ENCODE data around the gene ACTMAP.

ACTMAP gene

DNA sequence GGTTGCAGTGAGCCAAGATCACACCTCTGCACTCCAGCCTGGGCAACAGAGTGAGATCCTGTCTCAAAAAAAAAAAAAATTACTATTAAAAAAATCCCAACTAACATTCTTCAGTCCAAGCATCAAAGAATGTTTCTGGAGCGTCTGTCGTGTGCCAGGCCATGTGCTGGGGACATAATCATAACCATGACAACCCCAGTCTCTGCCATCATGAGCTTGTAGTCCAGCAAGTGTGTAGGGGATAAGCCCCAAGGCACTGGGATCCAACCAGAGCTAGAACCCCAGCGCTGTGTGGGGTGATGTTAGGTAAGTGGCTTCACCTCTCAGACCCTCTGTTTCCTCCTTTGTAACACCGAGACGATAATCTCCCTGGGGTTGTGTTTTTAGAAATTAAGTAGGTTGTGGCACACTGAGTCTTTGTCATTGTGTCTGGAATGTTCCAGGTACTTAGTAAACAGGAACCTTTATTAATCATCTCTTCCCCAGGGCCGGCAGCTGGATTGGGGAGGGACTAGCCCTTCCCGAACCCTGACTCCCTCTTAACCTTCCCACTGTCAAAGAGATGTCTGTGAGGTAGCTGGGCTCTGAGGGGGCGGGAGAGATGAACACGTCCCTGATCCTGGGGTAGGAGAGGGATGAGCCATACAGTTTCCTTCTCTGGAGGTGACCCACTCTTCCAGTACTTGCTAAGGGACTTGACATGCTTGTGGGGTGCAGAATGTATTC is 28.2 kb downstream of the ACTMAP start:
- in situ Hi-C loops (cut with MboI; ENCODE audit: low sequenced_read_pairs) = no loop called here

DNA sequence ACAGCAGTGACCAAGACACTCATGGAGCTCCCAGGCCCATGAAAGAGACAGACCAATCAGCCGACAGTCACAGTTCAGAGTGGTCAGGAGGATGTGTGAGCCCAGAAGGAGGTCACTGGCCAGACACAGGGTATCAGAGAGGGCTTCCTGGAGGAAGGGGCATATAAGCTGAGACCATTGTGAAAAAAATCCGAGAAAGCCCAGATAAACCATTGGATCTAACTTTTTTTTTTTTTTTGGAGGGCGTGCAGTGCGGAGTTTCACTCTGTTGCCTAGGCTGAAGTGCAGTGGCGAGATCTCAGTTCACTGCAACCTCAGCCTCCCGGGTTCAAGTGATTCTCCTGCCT is 29.2 kb downstream of the ACTMAP start:
- in situ Hi-C loops (cut with MboI; ENCODE audit: low sequenced_read_pairs) = no loop called here

- in situ Hi-C loops (cut with MboI; ENCODE audit: low sequenced_read_pairs) = no loop called here
These were observed 30.8 kb downstream of the ACTMAP start for GRCh38 chr19:40719414-40719894.

GRCh38 chr19:40718774-40719391 is 31.4 kb downstream of the ACTMAP start:
- in situ Hi-C loops (cut with MboI; ENCODE audit: low sequenced_read_pairs) = no loop called here

DNA sequence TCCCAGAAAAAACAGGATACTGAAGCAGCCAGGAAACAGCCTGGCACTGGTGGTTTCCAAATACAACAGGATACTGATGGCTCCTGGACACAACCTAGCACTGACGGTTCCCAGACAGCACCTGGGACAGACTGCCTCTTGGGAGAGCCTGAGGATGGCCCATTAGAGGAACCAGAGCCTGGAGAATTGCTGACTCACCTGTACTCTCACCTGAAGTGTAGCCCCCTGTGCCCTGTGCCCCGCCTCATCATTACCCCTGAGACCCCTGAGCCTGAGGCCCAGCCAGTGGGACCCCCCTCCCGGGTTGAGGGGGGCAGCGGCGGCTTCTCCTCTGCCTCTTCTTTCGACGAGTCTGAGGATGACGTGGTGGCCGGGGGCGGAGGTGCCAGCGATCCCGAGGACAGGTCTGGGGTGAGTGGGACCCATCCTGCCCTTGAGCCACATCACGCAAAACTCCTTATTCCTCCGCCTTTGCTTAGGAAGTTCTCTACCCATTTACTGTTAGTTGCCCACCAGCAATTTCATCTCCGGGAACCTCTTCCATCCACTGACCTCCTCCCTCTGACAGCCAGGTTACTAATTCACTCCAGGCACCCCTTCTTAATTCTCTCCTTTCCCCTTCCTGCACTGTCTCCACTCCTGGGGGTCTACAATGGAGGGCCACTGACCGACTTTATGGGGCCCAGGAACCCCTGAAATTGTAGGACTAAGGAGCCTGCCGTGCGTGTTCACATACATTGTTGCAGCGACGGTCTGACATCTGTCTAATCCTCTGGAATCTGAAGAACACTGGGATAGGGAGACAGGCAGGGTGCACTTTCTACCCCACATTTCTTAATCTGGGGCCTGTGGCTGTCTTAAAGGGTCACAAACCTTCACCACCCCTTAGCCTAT is 32.1 kb downstream of the ACTMAP start:
- in situ Hi-C loops (cut with MboI; ENCODE audit: low sequenced_read_pairs) = no loop called here

DNA sequence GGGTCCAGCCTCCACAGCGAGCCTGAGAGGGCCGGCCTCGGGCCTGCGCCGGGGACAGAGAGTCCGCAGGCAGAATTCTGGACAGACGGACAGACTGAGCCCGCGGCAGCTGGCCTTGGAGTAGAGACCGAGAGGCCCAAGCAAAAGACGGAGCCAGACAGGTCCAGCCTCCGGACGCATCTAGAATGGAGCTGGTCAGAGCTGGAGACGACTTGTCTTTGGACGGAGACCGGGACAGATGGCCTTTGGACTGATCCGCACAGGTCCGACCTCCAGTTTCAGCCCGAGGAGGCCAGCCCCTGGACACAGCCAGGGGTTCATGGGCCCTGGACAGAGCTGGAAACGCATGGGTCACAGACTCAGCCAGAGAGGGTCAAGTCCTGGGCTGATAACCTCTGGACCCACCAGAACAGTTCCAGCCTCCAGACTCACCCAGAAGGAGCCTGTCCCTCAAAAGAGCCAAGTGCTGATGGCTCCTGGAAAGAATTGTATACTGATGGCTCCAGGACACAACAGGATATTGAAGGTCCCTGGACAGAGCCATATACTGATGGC is 32.9 kb downstream of the ACTMAP start:
- in situ Hi-C loops (cut with MboI; ENCODE audit: low sequenced_read_pairs) = no loop called here

DNA sequence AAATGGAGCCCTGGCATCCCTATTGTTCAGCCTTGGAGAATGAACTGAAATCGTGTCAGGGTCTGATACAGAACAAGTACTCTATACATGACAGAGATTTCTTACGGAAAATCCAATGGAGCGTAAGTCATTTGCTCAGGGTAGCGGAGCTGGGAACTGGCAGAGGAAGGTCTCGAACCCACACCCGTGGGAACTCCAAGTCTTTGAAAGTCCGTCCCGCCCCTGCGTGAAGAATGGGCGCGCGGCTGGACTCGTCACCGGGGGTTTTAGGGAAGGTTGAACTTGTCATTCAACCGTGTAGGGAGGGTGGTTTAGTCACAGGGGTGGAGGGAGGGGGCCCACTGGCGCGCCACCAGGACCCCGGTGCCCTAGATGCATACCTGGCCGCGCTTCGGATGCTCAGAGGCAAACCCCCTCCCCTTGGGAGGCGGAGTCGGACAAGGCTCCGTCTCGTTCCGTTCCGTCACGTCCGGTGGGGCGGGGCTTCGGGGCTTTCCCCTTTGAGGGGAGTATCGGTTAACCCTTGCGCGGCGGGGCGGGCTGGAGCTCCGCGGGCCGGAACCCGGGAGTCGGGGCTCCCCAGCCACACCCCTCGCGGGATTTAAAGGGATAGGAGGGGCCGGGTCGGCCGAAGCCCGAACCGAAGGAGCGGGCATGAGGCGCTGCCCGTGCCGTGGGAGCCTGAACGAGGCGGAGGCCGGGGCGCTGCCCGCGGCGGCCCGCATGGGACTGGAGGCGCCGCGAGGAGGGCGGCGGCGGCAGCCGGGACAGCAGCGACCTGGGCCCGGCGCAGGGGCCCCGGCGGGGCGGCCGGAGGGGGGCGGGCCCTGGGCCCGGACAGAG is 33.6 kb downstream of the ACTMAP start, which contains the start of the genes COQ8B and ITPKC:
TSS of gene COQ8B (minus strand) at position 405 of the 843 bp plus-strand sequence. CDS start 2,254 bp downstream, outside the sequence.
TSS of gene ITPKC (plus strand) at position 631 of the 843 bp plus-strand sequence. CDS start at position 655, 24 bp downstream.
- in situ Hi-C loops (cut with MboI; ENCODE audit: low sequenced_read_pairs) = no loop called here

DNA sequence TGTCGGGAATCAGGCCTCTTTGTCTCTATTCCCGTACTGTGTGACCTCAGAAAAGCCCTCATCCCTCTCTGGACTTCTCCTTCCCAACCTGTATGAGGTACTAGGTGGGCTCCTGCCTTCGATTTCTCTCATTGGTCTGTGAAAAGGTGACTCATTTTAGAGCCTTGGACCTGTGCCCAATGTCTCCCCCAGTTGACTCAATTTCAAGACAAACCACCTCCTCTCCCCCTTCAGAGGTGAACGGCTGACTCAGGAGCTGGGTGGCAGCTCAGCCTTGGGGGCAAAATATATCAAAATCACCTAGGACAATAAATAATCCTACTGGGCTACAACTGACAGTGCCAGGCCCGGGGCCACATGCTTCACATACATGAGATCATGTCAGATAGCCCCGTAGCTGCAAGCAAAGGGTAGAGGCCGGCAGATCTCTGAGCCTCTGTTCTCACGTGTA is 34.2 kb downstream of the ACTMAP start:
- in situ Hi-C loops (cut with MboI; ENCODE audit: low sequenced_read_pairs) = no loop called here

DNA sequence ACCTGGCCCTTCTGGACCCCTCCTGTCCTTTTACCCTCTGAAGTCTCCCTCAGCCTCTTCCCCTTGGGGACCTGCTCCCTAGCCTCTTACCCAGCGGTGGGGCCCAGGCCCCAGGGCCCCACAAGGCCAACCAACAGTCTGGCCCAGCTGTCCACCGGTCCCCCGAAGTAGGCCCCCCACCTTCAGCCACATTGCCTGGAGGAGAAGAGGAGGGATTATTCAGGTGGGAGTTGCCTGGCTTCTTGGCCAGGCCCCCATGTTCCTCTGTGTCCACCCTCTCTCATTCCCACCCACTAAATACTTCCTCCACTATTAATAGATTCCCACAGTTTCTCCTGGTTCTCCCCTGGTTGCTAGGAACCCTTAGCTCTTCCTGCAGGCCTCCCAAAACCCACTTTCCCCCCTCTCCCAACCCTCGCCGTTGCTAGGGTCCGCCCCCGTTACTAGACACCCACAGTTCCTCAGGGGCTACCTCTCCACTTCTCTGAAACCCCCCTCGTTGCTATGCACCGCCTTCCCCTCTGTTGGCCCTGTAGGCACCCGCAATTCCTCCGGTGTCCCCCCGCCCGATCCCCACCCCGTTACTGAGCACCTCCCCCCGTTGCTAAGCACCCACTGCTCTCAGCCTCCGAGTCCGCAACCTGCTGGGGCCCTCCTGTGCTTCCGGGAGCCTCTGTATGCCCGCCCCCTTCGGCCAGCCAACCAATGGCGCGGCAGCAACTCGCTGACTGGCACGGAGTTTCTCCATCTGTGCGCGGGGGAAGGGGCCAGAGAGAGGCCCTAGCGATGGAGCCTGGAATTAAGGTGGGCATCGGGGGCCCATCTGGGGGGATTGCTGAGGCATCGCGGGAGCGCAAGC is 35.6 kb downstream of the ACTMAP start:
- in situ Hi-C loops (cut with MboI; ENCODE audit: low sequenced_read_pairs) = no loop called here

- in situ Hi-C loops (cut with MboI; ENCODE audit: low sequenced_read_pairs) = no loop called here
These were observed 36.3 kb downstream of the ACTMAP start for GRCh38 chr19:40713939-40714338.

DNA sequence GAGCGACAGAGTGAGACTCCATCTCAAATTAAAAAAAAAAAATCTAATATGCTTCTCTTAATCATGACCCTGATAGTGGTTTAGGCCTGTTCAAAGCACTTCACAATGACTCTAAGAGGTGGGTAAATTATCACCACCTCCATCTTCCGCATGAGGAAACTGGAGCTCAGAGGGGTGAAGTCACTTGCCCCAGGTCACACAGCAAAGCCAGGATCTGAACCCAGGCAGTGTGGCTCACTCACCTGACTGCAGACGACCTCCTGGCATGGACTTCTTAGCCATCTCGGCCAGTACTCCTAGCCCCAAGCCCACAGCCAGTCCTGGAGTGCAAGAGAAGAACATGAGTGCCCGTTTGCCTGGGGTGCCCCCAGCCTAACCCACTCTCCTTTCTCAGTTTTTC is 40.5 kb downstream of the ACTMAP start:
- in situ Hi-C loops (cut with MboI; ENCODE audit: low sequenced_read_pairs) = no loop called here

DNA sequence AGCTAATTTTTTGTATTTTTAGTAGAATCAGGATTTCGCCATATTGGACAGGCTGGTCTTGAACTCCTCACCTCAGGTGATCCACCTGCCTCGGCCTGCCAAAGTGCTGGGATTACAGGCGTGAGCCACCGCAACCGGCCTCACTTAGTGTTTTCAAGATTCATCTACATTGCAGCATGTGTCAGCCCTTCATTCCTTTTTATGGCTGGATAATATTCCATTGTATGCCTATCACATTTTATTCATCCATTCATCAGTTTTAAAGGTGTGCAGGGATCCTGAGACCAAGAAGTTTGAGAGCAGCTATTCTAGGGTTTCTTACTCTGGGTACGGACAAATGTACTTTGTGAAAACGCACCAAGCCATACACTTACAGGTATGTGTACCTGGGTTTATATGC is 42.7 kb downstream of the ACTMAP start:
- in situ Hi-C loops (cut with MboI; ENCODE audit: low sequenced_read_pairs) = no loop called here

DNA sequence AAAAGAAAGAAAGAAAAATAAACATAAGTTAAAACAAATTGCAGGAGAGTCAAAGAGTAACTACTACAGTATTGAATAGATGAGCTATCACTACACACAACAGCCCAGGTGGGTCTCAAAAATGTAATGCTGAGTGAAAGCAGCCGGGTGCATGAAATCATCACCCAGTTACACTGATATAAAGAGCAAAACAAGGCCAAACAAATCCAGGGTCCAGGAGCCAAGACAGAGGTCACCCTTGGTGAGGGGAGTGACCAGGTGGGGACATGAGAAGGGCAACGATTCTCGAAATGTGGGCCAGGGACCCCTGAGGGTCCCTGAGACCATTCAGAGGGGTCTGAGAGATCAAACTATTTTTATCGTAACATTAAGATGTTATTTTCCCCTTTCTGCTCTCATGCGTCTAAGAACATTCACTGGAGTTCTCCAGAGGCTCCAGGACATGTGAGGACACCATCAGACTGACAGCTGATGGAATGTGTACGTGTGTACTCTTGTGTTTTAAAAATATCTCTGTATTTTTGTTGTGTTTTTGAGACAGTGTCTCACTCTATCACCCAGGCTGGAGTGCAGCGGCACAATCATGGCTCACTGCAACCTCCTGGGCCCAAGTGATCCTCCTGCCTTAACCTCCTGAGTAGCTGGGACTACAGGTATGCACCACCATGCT is 44.2 kb downstream of the ACTMAP start:
- in situ Hi-C loops (cut with MboI; ENCODE audit: low sequenced_read_pairs) = no loop called here

- in situ Hi-C loops (cut with MboI; ENCODE audit: low sequenced_read_pairs) = no loop called here
These were observed 45.0 kb downstream of the ACTMAP start for GRCh38 chr19:40705362-40705651.

DNA sequence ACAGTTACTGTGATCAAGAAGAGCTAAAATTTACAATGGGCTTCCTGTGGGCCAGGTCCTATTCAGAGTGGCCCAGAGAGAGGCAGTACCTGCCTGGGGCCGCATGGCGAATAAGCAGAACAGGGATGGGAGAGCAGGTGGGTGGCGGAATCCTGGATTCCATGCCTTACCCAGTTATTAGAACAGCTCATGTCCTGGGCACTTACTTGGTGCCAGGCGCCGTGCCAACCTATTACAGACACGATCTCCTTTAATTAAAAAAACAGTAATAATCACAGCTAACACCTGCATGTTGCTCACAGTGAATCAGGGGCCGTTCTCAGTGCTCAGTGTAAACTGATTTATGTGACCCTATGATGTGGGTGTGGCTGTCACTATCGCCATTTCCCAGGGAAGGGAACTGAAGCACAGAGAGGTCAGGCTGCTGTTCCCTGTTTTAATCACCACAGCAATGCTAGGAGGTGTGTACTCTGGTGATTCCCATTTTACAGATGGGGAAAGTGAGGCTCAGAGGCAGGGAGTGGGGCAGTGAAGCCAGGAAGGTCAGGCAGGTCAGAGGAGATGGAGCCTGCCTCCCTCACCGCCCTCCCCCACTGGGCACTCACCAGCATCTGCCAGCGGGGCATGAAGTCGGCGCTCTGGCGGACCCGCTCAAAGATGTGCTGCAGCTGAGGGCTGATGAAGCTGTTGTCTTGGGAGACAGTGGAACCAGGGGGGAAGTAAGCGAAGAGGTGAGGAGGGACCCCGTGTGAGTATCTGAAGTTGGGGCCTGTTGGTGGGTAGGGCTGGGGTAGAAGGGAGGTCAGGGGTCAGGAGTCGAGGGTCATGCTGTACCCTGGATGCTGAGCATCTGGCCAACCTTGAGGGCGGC is 45.6 kb downstream of the ACTMAP start:
- in situ Hi-C loops (cut with MboI; ENCODE audit: low sequenced_read_pairs) = no loop called here

- in situ Hi-C loops (cut with MboI; ENCODE audit: low sequenced_read_pairs) = no loop called here
These were observed 47.1 kb downstream of the ACTMAP start for GRCh38 chr19:40703029-40703755.

GRCh38 chr19:40702337-40703012 is 47.8 kb downstream of the ACTMAP start:
- in situ Hi-C loops (cut with MboI; ENCODE audit: low sequenced_read_pairs) = no loop called here
